RWPE1 (cell line): ENCODE data around the gene F8A2.
A peak's percentile ranks its signal among the peaks of the same experiment; 100 is the strongest.
"Not testable (repeated sequence)": the region's sequence is repeated elsewhere in the genome, so short reads cannot be mapped to it uniquely, and the experiment has no call there.

ENCODE experiments used
- CTCF ChIA-PET: fragments of 350-600 bp; sonication (Branson Sonifier 250); formaldehyde crosslinking; extraction: SDS; loops from one replicate; lab custom pipeline; 2021; lab: Yijun Ruan, JAX
- POLR2A ChIA-PET: fragments of 400-600 bp; formaldehyde crosslinking; extraction: SDS; loops from one replicate; lab custom pipeline; 2020; ENCODE audit warnings: antibody characterized with exemption; ENCODE audit not compliant: low non-redundant PET; lab: Yijun Ruan, JAX
- DNase-seq: peaks from one replicate; pipeline ENCODE4 v3.0.0; 2012; ENCODE audit warnings: low spot score
- H3K27ac ChIP-seq: fragments of 450-650 bp; 2 replicates; pipeline ENCODE4 v1.5.1; 2017
- CTCF ChIP-seq: fragments of 450-650 bp; conservative IDR thresholded peaks from 2 replicates; pipeline ENCODE4 v1.5.1; 2017; ENCODE audit warnings: low read depth, mild to moderate bottlenecking

The F8A2 gene

DNA sequence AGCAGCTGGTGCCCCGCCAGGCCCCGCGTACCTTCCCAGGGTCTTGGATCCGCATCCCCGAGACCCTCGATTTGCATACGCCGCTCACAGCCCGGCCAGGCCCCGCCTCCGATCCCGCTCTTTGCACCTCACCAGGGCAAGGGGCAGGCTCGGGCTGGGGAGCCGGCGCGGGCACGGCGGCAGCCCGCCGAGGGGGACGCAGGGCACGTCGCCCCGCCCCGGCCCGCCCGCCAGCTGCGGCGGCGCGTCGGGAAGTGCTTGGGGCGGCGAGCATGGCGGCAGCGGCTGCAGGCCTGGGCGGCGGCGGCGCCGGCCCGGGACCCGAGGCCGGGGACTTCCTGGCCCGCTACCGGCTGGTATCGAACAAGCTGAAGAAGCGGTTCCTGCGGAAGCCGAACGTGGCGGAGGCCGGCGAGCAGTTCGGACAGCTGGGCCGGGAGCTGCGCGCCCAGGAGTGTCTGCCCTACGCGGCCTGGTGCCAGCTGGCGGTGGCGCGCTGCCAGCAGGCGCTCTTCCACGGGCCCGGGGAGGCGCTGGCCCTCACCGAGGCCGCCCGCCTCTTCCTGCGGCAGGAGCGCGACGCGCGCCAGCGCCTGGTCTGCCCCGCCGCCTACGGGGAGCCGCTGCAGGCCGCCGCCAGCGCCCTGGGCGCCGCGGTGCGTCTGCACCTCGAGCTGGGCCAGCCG lies at the start of gene F8A2:
F8A2 (plus strand) TSS at position 253 of the 686 bp plus-strand sequence; CDS start at position 273, 20 bp downstream.
- H3K27ac ChIP-seq, CTCF ChIA-PET, POLR2A ChIA-PET, DNase-seq: not testable (repeated sequence)

GRCh38 chrX:155333544-155334100 lies 48.3 kb upstream of the F8A2 start:
- ChIA-PET CTCF (no interaction called here), POLR2A (no interaction called here)
- no peak for TF ChIP-seq CTCF
- DNase-seq = no peak
- H3K27ac ChIP-seq = no peak overlapping the region

GRCh38 chrX:155334486-155335336 lies 47.2 kb upstream of the F8A2 start, which contains the start of gene CLIC2:
TSS of gene CLIC2 (minus strand) at chrX:155334614. CDS start at chrX:155334427, 187 bp downstream.
- ChIA-PET CTCF (no interaction called here), POLR2A (no interaction called here)
- peak; percentile 15 for DNase-seq
- no peak within 1 kb of the TSS for H3K27ac ChIP-seq
- TF ChIP-seq CTCF = no peak

DNA sequence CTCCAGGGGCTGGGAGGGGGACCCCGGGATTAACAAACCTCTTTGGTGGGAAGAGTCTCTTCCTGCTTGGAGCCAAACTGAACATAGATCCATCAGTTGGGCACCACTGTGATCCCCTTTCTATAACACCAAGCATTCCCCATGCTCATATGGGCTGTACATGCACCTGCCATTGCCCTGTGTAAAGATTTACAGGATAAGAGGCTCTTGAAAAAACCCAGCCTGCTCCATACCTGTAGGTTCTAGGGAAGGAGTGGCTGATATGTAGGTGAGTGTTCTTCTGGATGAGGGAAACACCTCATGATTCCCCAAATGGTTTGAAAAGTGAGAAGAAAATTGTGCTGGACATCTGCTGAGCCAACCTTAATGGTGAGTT lies 46.6 kb upstream of the F8A2 start:
- CTCF ChIA-PET, H3K27ac ChIP-seq, DNase-seq, POLR2A ChIA-PET: not testable (repeated sequence)

- CTCF ChIA-PET, DNase-seq, POLR2A ChIA-PET, H3K27ac ChIP-seq: not testable (repeated sequence)
These were observed 36.2 kb upstream of the F8A2 start for GRCh38 chrX:155345689-155346088.

DNA sequence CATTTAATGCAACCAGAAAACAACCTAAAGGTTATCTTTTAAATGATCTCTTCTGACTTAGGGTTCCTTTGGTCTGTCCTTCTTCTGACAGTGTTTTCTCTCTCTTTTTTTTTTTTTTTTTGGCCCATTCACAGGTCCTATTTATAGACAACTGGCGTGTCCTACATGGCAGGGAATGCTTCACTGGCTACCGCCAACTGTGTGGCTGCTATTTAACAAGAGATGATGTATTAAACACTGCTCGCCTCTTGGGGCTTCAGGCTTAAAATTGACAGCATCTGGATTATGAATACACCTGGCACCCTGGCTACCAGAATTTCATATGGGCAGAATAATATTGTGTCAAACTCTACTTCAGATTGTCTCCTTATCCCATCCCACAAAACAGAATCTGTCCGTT lies 32.4 kb upstream of the F8A2 start:
- CTCF ChIA-PET, DNase-seq, POLR2A ChIA-PET: not testable (repeated sequence)

GRCh38 chrX:155363712-155364111 lies 18.2 kb upstream of the F8A2 start:
- DNase-seq, POLR2A ChIA-PET, H3K27ac ChIP-seq, CTCF ChIA-PET: not testable (repeated sequence)

More for the DNA sequence above, 32.4 kb upstream of the F8A2 start:
- not testable (repeated sequence) for H3K27ac ChIP-seq

GRCh38 chrX:155373777-155374458 lies 8.0 kb upstream of the F8A2 start:
- POLR2A ChIA-PET, H3K27ac ChIP-seq, CTCF ChIA-PET, DNase-seq: not testable (repeated sequence)

- POLR2A ChIA-PET, DNase-seq, CTCF ChIA-PET: not testable (repeated sequence)
These were observed 2.1 kb upstream of the F8A2 start for GRCh38 chrX:155379802-155380201.

GRCh38 chrX:155382529-155382967 lies 653 bp downstream of the F8A2 start:
- POLR2A ChIA-PET, CTCF ChIA-PET, H3K27ac ChIP-seq, DNase-seq: not testable (repeated sequence)

More at GRCh38 chrX:155379802-155380201, 2.1 kb upstream of the F8A2 start:
- not testable (repeated sequence) for H3K27ac ChIP-seq
